ENCODE measurements around the gene RBM41.

Gene RBM41

DNA sequence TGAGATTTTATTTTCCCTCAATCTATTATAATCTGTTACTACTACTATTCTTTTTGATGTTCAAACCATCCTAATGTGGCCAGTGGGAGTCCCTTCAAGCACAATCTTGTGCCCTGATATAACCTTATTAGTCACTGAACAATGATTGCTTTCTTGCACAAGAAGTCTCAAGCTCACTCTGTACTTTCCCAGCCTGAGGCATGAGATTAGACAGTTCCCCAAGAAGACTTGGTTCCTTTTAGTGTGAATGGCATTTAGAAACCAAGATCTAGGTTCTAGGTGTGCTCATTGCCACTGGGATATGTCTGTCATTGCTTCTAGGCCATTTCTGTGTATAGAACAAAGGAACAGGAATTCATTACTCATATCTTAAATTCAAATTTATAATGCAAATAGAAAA is 28.0 kb upstream of the RBM41 start:
- Histone ChIP-seq H3K36me3 (ENCODE audit: insufficient read depth, low read length) (no peaks in the 10 kb centered on the region), H2AFZ (ENCODE audit: low read length) (no peak overlapping the region), H3K79me2 (ENCODE audit: insufficient read depth, low read length) (no peaks in the 10 kb centered on the region), H3K27me3 (ENCODE audit: insufficient read depth, low read length) (no peaks in the 10 kb centered on the region), H3K4me3 (ENCODE audit: low read depth, low read length, poor library complexity, severe bottlenecking) (no peak overlapping the region), H4K20me1 (ENCODE audit: insufficient read depth, low read length) (no peaks in the 10 kb centered on the region), H3K27ac (ENCODE audit: low read depth, low read length, poor library complexity, severe bottlenecking) (no peak overlapping the region), H3K9me2 (ENCODE audit: low read depth, low read length) (no peaks in the 10 kb centered on the region), H3K4me2 (ENCODE audit: low read length) (no peak overlapping the region), H3F3A (ENCODE audit: insufficient read depth, low read length) (no peaks in the 10 kb centered on the region), H3K4me1 (ENCODE audit: insufficient read depth, low read length, severe bottlenecking) (no peaks in the 10 kb centered on the region), H3K9me3 (ENCODE audit: low read length) (no peaks in the 10 kb centered on the region), H3K9ac (ENCODE audit: low read length) (no peak overlapping the region)
- TF ChIP-seq, protein P1, sequence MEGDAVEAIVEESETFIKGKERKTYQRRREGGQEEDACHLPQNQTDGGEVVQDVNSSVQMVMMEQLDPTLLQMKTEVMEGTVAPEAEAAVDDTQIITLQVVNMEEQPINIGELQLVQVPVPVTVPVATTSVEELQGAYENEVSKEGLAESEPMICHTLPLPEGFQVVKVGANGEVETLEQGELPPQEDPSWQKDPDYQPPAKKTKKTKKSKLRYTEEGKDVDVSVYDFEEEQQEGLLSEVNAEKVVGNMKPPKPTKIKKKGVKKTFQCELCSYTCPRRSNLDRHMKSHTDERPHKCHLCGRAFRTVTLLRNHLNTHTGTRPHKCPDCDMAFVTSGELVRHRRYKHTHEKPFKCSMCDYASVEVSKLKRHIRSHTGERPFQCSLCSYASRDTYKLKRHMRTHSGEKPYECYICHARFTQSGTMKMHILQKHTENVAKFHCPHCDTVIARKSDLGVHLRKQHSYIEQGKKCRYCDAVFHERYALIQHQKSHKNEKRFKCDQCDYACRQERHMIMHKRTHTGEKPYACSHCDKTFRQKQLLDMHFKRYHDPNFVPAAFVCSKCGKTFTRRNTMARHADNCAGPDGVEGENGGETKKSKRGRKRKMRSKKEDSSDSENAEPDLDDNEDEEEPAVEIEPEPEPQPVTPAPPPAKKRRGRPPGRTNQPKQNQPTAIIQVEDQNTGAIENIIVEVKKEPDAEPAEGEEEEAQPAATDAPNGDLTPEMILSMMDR (IDR thresholded peaks at IDR 0.05; ENCODE audit: low read length) = no peak
- TF ChIP-seq EZH2 (IDR thresholded peaks at IDR 0.05; ENCODE audit: borderline replicate concordance, low read length) = no peak

DNA sequence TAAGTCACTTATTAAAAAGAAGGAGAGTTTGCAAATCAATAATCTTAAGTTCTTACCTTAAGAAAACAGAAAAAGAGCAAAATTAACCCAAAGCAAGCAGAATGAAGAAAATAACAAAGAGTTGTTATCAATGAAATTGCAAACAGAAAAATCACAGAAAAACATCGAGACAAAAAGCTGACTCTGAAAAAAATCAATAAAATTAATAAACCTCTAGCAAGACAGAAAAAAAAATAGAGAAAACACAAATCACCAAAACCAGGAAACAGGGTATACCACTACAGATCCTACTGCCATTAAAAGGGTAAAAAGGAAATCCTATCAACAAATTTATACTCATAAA is 17.3 kb upstream of the RBM41 start:
- Histone ChIP-seq H3K27me3 (ENCODE audit: insufficient read depth, low read length) (no peaks in the 10 kb centered on the region), H3K79me2 (ENCODE audit: insufficient read depth, low read length) (no peaks in the 10 kb centered on the region), H3K27ac (ENCODE audit: low read depth, low read length, poor library complexity, severe bottlenecking) (no peak overlapping the region), H3K9me2 (ENCODE audit: low read depth, low read length) (no peaks in the 10 kb centered on the region), H2AFZ (ENCODE audit: low read length) (no peak overlapping the region), H3K4me2 (ENCODE audit: low read length) (no peak overlapping the region), H3K9ac (ENCODE audit: low read length) (no peak overlapping the region), H3K4me3 (ENCODE audit: low read depth, low read length, poor library complexity, severe bottlenecking) (no peak overlapping the region), H3K9me3 (ENCODE audit: low read length) (no peaks in the 10 kb centered on the region), H3K4me1 (ENCODE audit: insufficient read depth, low read length, severe bottlenecking) (no peaks in the 10 kb centered on the region), H3F3A (ENCODE audit: insufficient read depth, low read length) (no peaks in the 10 kb centered on the region), H3K36me3 (ENCODE audit: insufficient read depth, low read length) (no peaks in the 10 kb centered on the region), H4K20me1 (ENCODE audit: insufficient read depth, low read length) (no peaks in the 10 kb centered on the region)
- TF ChIP-seq EZH2 (IDR thresholded peaks at IDR 0.05; ENCODE audit: borderline replicate concordance, low read length) = no peak
- TF ChIP-seq, protein P1 (IDR thresholded peaks at IDR 0.05; ENCODE audit: low read length) = no peak

DNA sequence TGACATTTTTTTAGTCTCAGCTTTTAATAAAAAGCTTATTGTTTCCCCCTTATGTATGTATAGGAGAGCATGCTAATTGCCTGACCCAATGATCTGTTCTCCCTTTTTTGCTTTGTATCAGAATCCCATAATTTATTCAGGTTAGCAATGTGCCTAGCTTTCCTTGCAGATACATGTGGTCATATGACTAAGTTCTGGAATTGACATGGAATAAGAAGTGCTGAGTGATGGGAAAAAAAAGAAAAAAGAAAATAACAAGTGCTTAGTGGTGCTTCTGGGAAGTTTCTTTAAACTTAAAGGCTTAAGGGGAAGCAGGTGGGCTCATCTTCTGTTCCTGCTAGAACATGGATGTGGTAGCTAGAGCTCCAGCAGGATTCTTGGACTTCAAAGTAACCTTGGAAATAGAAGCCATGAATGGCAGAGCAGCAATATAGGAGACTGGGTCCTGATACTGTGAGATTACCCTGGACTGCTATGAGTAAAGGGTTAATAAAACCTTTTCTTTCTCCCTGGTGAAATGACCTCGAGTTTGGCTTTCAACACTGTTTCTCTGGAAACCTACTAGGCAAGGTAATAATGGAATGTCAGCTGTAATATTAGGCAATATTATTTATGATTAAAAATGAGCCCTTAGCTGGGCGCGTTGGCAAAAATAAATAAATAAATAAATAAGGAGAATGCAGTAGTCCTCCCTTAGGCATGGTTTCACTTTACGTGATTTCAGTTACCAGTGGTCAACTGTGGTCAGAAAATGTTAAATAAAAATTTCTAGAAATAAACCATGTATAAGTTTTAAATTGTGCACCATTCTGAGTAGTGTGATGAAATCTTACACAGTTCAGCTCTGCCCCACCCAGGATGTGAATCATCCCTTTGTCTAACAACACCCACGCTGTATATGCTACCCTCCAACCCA is 16.7 kb upstream of the RBM41 start:
- Histone ChIP-seq H3K79me2 (ENCODE audit: insufficient read depth, low read length) (no peaks in the 10 kb centered on the region), H3K9me3 (ENCODE audit: low read length) (no peaks in the 10 kb centered on the region), H3K36me3 (ENCODE audit: insufficient read depth, low read length) (no peaks in the 10 kb centered on the region), H3K4me2 (ENCODE audit: low read length) (no peak overlapping the region), H3K4me3 (ENCODE audit: low read depth, low read length, poor library complexity, severe bottlenecking) (no peak overlapping the region), H3K27ac (ENCODE audit: low read depth, low read length, poor library complexity, severe bottlenecking) (no peak overlapping the region), H2AFZ (ENCODE audit: low read length) (no peak overlapping the region), H3K9ac (ENCODE audit: low read length) (no peak overlapping the region), H4K20me1 (ENCODE audit: insufficient read depth, low read length) (no peaks in the 10 kb centered on the region), H3F3A (ENCODE audit: insufficient read depth, low read length) (no peaks in the 10 kb centered on the region), H3K4me1 (ENCODE audit: insufficient read depth, low read length, severe bottlenecking) (no peaks in the 10 kb centered on the region), H3K9me2 (ENCODE audit: low read depth, low read length) (no peaks in the 10 kb centered on the region), H3K27me3 (ENCODE audit: insufficient read depth, low read length) (no peaks in the 10 kb centered on the region)
- TF ChIP-seq, protein P1 (IDR thresholded peaks at IDR 0.05; ENCODE audit: low read length) = no peak
- no peak for TF ChIP-seq EZH2 (IDR thresholded peaks at IDR 0.05; ENCODE audit: borderline replicate concordance, low read length)
